OCI-LY3 (cell line): ENCODE data around the gene VLDLR.

ENCODE experiments used
- H2AFZ ChIP-seq: fragments of 200-600, 300-600 bp; shearing (Covaris generic); 2 replicates; pipeline ENCODE4 v1.6.0; 2014; ENCODE audit warnings: antibody characterized with exemption, low read depth, low read length
- H3K27ac ChIP-seq: fragments of 200-600, 300-600 bp; sonication (generic); 2 replicates; pipeline ENCODE4 v1.5.1; 2014; ENCODE audit warnings: mild to moderate bottlenecking, low read length, moderate library complexity, mixed read lengths
- H3K27me3 ChIP-seq: fragments of 200-600, 300-600 bp; sonication (generic); 2 replicates; pipeline ENCODE4 v1.6.1; 2014; ENCODE audit warnings: low read depth, low read length, mixed read lengths
- H3K36me3 ChIP-seq: fragments of 200-600, 300-600 bp; sonication (generic); replicated peaks from 2 replicates; pipeline ENCODE3; 2014; ENCODE audit warnings: low read depth, low read length, mixed read lengths
- H3K4me1 ChIP-seq: fragments of 300-600, 200-600 bp; sonication (generic); 2 replicates; pipeline ENCODE4 v1.6.1; 2014; ENCODE audit warnings: low read length, mixed read lengths
- H3K4me2 ChIP-seq: fragments of 200-600, 300-600 bp; sonication (generic); 2 replicates; pipeline ENCODE4 v1.6.1; 2014; ENCODE audit warnings: low read length, mixed read lengths
- H3K4me3 ChIP-seq: fragments of 300-600, 200-600 bp; sonication (generic); 2 replicates; pipeline ENCODE4 v1.5.1; 2014; ENCODE audit warnings: antibody characterized with exemption, mild to moderate bottlenecking, low read length, moderate library complexity
- H3K79me2 ChIP-seq: fragments of 300-600, 200-600 bp; shearing (Covaris generic); 2 replicates; pipeline ENCODE4 v1.6.1; 2014; ENCODE audit warnings: mild to moderate bottlenecking, low read length, mixed read lengths
- H3K9ac ChIP-seq: fragments of 300-600, 200-600 bp; shearing (Covaris generic); 2 replicates; pipeline ENCODE4 v1.6.0; 2014; ENCODE audit warnings: mild to moderate bottlenecking, low read length, moderate library complexity
- H3K9me3 ChIP-seq: fragments of 200-600, 300-600 bp; shearing (Covaris generic); 2 replicates; pipeline ENCODE4 v1.6.1; 2014; ENCODE audit warnings: low read length, mixed read lengths; ENCODE audit not compliant: insufficient read depth
- H4K20me1 ChIP-seq: fragments of 200-600, 300-600 bp; sonication (generic); 2 replicates; pipeline ENCODE4 v1.6.1; 2016; ENCODE audit warnings: low read length, mixed read lengths; ENCODE audit not compliant: insufficient read depth
- EZH2phosphoT487 ChIP-seq: fragments of 200-600 bp; shearing (Covaris generic); IDR thresholded peaks from 2 replicates; pipeline ENCODE4 v1.6.1; 2018; ENCODE audit warnings: antibody characterized with exemption, mixed run types, low read depth
- TF ChIP-seq, protein P1 (sequence below): fragments of 200-600, 300-600 bp; sonication (generic); IDR thresholded peaks from 2 replicates; pipeline ENCODE4 v1.5.1; 2014; ENCODE audit warnings: antibody characterized with exemption, low read length, low read depth

Gene VLDLR

DNA sequence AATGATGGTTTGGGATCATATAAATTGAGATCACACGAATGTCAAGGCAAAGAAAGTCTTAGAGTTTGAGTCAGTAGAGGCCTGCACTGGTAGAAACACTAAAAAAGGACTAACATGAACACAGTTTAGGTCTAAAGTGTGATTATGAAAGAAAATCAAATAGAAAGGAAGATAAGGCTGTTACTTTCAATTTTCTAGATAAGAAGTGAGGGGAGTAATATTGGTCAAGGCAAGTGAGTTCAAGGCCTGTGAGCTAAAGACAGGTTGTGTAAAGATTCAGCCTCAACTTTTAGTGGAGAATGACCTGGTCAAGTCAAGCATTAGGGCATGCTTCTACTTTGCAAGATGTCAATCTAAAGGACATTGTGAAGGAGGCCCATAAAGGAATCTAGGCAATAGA is 19.0 kb downstream of the VLDLR start:
- no peaks in the 10 kb centered on the region for H3K79me2 ChIP-seq
- no peaks in the 10 kb centered on the region for H4K20me1 ChIP-seq
- H3K27me3 ChIP-seq, result no peaks in the 10 kb centered on the region
- H3K9me3 ChIP-seq, result no peaks in the 10 kb centered on the region
- no peaks in the 10 kb centered on the region for H3K36me3 ChIP-seq
- no peak overlapping the region for H3K27ac ChIP-seq
- peaks cover 8% of the 10 kb centered on the region for H3K4me1 ChIP-seq
- H2AFZ ChIP-seq, result no peak overlapping the region
- TF ChIP-seq, protein P1, sequence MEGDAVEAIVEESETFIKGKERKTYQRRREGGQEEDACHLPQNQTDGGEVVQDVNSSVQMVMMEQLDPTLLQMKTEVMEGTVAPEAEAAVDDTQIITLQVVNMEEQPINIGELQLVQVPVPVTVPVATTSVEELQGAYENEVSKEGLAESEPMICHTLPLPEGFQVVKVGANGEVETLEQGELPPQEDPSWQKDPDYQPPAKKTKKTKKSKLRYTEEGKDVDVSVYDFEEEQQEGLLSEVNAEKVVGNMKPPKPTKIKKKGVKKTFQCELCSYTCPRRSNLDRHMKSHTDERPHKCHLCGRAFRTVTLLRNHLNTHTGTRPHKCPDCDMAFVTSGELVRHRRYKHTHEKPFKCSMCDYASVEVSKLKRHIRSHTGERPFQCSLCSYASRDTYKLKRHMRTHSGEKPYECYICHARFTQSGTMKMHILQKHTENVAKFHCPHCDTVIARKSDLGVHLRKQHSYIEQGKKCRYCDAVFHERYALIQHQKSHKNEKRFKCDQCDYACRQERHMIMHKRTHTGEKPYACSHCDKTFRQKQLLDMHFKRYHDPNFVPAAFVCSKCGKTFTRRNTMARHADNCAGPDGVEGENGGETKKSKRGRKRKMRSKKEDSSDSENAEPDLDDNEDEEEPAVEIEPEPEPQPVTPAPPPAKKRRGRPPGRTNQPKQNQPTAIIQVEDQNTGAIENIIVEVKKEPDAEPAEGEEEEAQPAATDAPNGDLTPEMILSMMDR, result no peak
- no peak for TF ChIP-seq EZH2phosphoT487
- no peak overlapping the region for H3K9ac ChIP-seq
- H3K4me2 ChIP-seq, result no peak overlapping the region
- no peak overlapping the region for H3K4me3 ChIP-seq

DNA sequence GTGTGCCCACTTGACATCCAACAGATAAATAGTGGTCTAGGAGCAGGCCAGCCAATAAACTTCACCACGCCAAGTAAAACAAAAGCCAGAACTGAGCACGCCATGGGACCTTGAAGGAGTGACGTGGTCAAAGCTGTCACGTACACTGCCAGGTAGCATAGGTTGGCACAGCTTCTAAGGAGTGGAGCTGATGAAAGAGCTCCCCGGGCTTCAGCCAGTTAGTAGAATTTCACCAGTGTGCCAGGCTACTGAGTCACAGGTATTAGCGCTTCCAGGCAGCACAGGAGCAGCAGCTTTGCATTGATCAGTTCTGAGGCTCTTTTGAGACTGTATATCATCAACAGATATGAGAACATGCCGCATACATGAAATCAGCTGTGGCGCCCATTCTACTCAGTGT is 19.4 kb downstream of the VLDLR start:
- TF ChIP-seq, protein P1, result no peak
- no peak for TF ChIP-seq EZH2phosphoT487
- H4K20me1 ChIP-seq, result no peaks in the 10 kb centered on the region
- no peak overlapping the region for H2AFZ ChIP-seq
- peaks cover 12% of the 10 kb centered on the region for H3K4me1 ChIP-seq
- no peak overlapping the region for H3K4me2 ChIP-seq
- no peak overlapping the region for H3K9ac ChIP-seq
- H3K27ac ChIP-seq, result no peak overlapping the region
- no peak overlapping the region for H3K4me3 ChIP-seq
- no peaks in the 10 kb centered on the region for H3K36me3 ChIP-seq
- no peaks in the 10 kb centered on the region for H3K79me2 ChIP-seq
- no peaks in the 10 kb centered on the region for H3K9me3 ChIP-seq
- no peaks in the 10 kb centered on the region for H3K27me3 ChIP-seq

DNA sequence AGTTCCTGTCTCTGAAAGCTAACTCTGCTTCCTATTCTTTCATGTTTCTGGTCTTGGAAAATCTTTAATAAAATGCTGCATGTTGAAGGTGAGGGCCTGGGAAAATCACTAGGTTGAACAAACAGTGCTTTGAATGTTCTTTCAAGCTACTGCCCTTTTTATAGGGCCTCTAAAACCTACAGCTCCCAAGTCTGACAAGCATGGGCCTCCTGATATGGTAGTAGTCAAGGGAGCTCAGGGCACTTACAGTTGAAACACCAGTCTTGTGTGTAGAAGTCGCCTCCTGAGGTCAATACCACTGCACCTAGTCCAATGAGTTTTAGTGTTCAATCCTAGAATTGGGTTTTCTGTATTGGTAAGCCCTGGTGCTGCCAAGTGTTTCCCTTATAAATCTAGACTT is 20.5 kb downstream of the VLDLR start:
- H3K4me3 ChIP-seq, result no peak overlapping the region
- no peaks in the 10 kb centered on the region for H3K36me3 ChIP-seq
- H3K27me3 ChIP-seq, result no peaks in the 10 kb centered on the region
- no peak overlapping the region for H2AFZ ChIP-seq
- H3K9me3 ChIP-seq, result no peaks in the 10 kb centered on the region
- no peaks in the 10 kb centered on the region for H3K79me2 ChIP-seq
- TF ChIP-seq, protein P1, result no peak
- no peak for TF ChIP-seq EZH2phosphoT487
- no peaks in the 10 kb centered on the region for H4K20me1 ChIP-seq
- H3K4me1 ChIP-seq, result peaks cover 13% of the 10 kb centered on the region
- H3K27ac ChIP-seq, result no peak overlapping the region
- H3K9ac ChIP-seq, result no peak overlapping the region
- H3K4me2 ChIP-seq, result no peak overlapping the region

DNA sequence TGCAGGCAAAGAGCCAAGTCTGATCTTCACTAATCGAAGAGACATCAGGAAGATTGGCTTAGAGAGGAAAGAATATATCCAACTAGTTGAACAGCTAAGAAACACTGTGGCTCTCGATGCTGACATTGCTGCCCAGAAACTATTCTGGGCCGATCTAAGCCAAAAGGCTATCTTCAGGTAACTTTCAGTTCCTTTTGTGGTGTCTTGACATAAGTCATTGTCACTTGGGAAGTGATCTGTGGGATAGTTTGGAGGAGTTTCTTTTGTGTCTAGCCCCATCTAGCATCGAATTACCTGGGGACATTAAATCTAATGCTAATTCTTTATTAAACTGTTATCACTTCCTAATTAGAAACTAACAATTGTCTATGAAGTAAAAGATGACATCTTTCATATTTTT is 24.0 kb downstream of the VLDLR start:
- no peaks in the 10 kb centered on the region for H3K27me3 ChIP-seq
- H4K20me1 ChIP-seq, result no peaks in the 10 kb centered on the region
- H3K4me3 ChIP-seq, result no peak overlapping the region
- H3K4me2 ChIP-seq, result no peak overlapping the region
- no peaks in the 10 kb centered on the region for H3K79me2 ChIP-seq
- no peaks in the 10 kb centered on the region for H3K9me3 ChIP-seq
- peaks cover 9% of the 10 kb centered on the region for H3K4me1 ChIP-seq
- no peaks in the 10 kb centered on the region for H3K36me3 ChIP-seq
- no peak overlapping the region for H3K27ac ChIP-seq
- no peak for TF ChIP-seq EZH2phosphoT487
- TF ChIP-seq, protein P1, result no peak
- H2AFZ ChIP-seq, result no peak overlapping the region
- no peak overlapping the region for H3K9ac ChIP-seq
